GM12878 (cell line): ENCODE results near the gene RPL10. TPM values are rescaled to one million over a fixed set of nuclear protein-coding genes. Genes with fewer than 3 reads are reported as not detected.

Experiments used
- BACH1 ChIP-seq: fragments of 450-650 bp; IDR thresholded peaks from 2 replicates; pipeline ENCODE4 v1.6.1; 2017; ENCODE audit warnings: mild to moderate bottlenecking, borderline replicate concordance
- BHLHE40 ChIP-seq, 2 experiments: fragments of 450-650 bp in 1 of 2; IDR thresholded peaks; 2 replicates each; pipeline ENCODE4 v1.6.1; 2011 to 2017; ENCODE audit warnings: low read depth in 2 of 2, borderline replicate concordance in 1 of 2, improper control_type of control experiment in 1 of 2, low read length in 1 of 2, mild to moderate bottlenecking in 1 of 2
- ELK1 ChIP-seq: IDR thresholded peaks from 2 replicates; pipeline ENCODE4 v1.6.1; 2012; ENCODE audit warnings: low read depth, low read length, improper control_type of control experiment
- EP300 ChIP-seq, 2 experiments: fragments of 150-350 bp in 1 of 2; IDR thresholded peaks; 2 replicates each; pipeline ENCODE4 v1.6.1; 2011 to 2012; ENCODE audit warnings: low read depth in 2 of 2, low read length in 2 of 2, borderline replicate concordance in 1 of 2, improper control_type of control experiment in 1 of 2, inconsistent platforms in 1 of 2; ENCODE audit not compliant: control insufficient read depth in 1 of 2
- ETV6 ChIP-seq, 2 experiments: fragments of 450-650 bp in 1 of 2; IDR thresholded peaks in 1 of 2; conservative IDR thresholded peaks in 1 of 2; 2 replicates each; pipeline ENCODE4 v1.6.1; 2014; ENCODE audit warnings: antibody characterized with exemption in 1 of 2, borderline replicate concordance in 1 of 2, low read depth in 1 of 2, mild to moderate bottlenecking in 1 of 2, moderate library complexity in 1 of 2
- FOXK2 ChIP-seq: fragments of 450-650 bp; IDR thresholded peaks from 2 replicates; pipeline ENCODE4 v1.6.1; 2017; ENCODE audit warnings: mild to moderate bottlenecking, moderate library complexity
- FOXM1 ChIP-seq: IDR thresholded peaks from 2 replicates; pipeline ENCODE4 v1.6.1; 2012; ENCODE audit warnings: low read depth, mild to moderate bottlenecking, inconsistent platforms, low read length, moderate library complexity
- GABPA ChIP-seq: IDR thresholded peaks from 2 replicates; pipeline ENCODE4 v1.6.1; 2014; ENCODE audit warnings: antibody characterized with exemption, low read depth, mild to moderate bottlenecking, inconsistent platforms
- HDGF ChIP-seq: fragments of 450-650 bp; IDR thresholded peaks from 2 replicates; pipeline ENCODE4 v1.6.1; 2016; ENCODE audit warnings: antibody characterized with exemption
- KDM1A ChIP-seq: fragments of 200-600 bp; sonication (generic); IDR thresholded peaks from 2 replicates; pipeline ENCODE4 v1.6.1; 2016; ENCODE audit warnings: borderline replicate concordance
- MTA3 ChIP-seq: IDR thresholded peaks from 2 replicates; pipeline ENCODE4 v1.6.1; 2012; ENCODE audit warnings: low read length, inconsistent platforms, borderline replicate concordance
- MYC ChIP-seq: IDR thresholded peaks from 2 replicates; pipeline ENCODE4 v1.6.1; 2011; ENCODE audit warnings: mild to moderate bottlenecking, low read length, moderate library complexity, inconsistent platforms; ENCODE audit not compliant: insufficient read depth, insufficient replicate concordance, insufficient read length, severe bottlenecking
- RELB ChIP-seq: fragments of 450-650 bp; IDR thresholded peaks from 2 replicates; pipeline ENCODE4 v1.6.1; 2017; ENCODE audit warnings: low read depth, mild to moderate bottlenecking, moderate library complexity
- STAT1 ChIP-seq: fragments of 450-650 bp; conservative IDR thresholded peaks from 2 replicates; pipeline ENCODE4 v1.6.1; 2014; ENCODE audit warnings: antibody characterized with exemption, mild to moderate bottlenecking
- TCF7 ChIP-seq: IDR thresholded peaks from 2 replicates; pipeline ENCODE4 v1.6.1; 2014; ENCODE audit warnings: antibody characterized with exemption, borderline replicate concordance
- ZBTB11 ChIP-seq: fragments of 450-650 bp; formaldehyde crosslinking; IDR thresholded peaks from 2 replicates; pipeline ENCODE4 v1.5.0; 2022; ENCODE audit warnings: mild to moderate bottlenecking, missing genetic modification characterization
- ZNF592 ChIP-seq: fragments of 450-650 bp; IDR thresholded peaks from 2 replicates; pipeline ENCODE4 v1.6.1; 2017; ENCODE audit warnings: mild to moderate bottlenecking, moderate library complexity
- polyA plus RNA-seq, 11 experiments: library from polyadenylated mRNA; depleted of rRNA in 4 of 11; unstranded in 6 of 11; stranded (reverse) in 5 of 11; fragments of >200 nt; fragmentation: Nextera tagmentation in 4 of 11; fragmentation: Illumina TruSeq in 1 of 11; extraction: Ambion mirVana in 4 of 11; extraction: Trizol in 1 of 11; gene quantifications; 1 replicate in 1 of 11; 2 replicates in 10 of 11; pipeline versions ENCODE4 v1.2.1 to v1.2.3, GENCODE V29; 2011 to 2016; ENCODE audit warnings: inconsistent platforms in 2 of 11, missing spikeins in 2 of 11, low read depth in 1 of 11
- total RNA-seq, 4 experiments: library from RNA; depleted of rRNA in 3 of 4; stranded (reverse); fragments of >200 nt in 3 of 4; fragmentation: Illumina TruSeq in 1 of 4; extraction: Trizol in 1 of 4; gene quantifications; 2 replicates each; pipeline versions ENCODE4 v1.2.1 to v1.2.3, GENCODE V29; 2013 to 2021

RPL10 gene
- total and polyA plus RNA-seq, 10 of the 15 experiments (the other 5 are each of a cell fraction or from before 2014, with no cell fraction given), result 1,938 to 7,222 (median 4,494) TPM

- TF ChIP-seq BACH1 (no peak), ZNF592 (no peak), FOXK2 (no peak), BHLHE40 (IDR thresholded peaks at IDR 0.05; ENCODE audit: borderline replicate concordance in 1 of 2, low read depth in 2 of 2, low read length in 1 of 2) (peak; percentile 82 to 86; a peak in 3 of 4 replicates), EP300 (IDR thresholded peaks at IDR 0.05; ENCODE audit: borderline replicate concordance in 1 of 2, control insufficient read depth in 1 of 2, low read depth in 2 of 2, low read length in 2 of 2) (no peak), ETV6 (conservative IDR thresholded peaks at IDR 0.05 in 1 of 2, IDR thresholded peaks at IDR 0.05 in 1 of 2; ENCODE audit: borderline replicate concordance in 1 of 2, low read depth in 1 of 2) (no peak), FOXM1 (peak; percentile 8; the same call in 1 of the 2 replicates), ELK1 (no peak), RELB (no peak), GABPA (no peak), MTA3 (no peak), STAT1 (no peak), MYC (no peak), HDGF (no peak), ZBTB11 (no peak), KDM1A (no peak), TCF7 (no peak)
Measured at GRCh38 chrX:154398668-154399526, 720 bp downstream of the RPL10 start (continued).
